ENCODE results near the gene NMRK2.
"Not testable (repeated sequence)": the region's sequence is repeated elsewhere in the genome, so short reads cannot be mapped to it uniquely, and the experiment has no call there.

The NMRK2 gene, protein sequence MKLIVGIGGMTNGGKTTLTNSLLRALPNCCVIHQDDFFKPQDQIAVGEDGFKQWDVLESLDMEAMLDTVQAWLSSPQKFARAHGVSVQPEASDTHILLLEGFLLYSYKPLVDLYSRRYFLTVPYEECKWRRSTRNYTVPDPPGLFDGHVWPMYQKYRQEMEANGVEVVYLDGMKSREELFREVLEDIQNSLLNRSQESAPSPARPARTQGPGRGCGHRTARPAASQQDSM

DNA sequence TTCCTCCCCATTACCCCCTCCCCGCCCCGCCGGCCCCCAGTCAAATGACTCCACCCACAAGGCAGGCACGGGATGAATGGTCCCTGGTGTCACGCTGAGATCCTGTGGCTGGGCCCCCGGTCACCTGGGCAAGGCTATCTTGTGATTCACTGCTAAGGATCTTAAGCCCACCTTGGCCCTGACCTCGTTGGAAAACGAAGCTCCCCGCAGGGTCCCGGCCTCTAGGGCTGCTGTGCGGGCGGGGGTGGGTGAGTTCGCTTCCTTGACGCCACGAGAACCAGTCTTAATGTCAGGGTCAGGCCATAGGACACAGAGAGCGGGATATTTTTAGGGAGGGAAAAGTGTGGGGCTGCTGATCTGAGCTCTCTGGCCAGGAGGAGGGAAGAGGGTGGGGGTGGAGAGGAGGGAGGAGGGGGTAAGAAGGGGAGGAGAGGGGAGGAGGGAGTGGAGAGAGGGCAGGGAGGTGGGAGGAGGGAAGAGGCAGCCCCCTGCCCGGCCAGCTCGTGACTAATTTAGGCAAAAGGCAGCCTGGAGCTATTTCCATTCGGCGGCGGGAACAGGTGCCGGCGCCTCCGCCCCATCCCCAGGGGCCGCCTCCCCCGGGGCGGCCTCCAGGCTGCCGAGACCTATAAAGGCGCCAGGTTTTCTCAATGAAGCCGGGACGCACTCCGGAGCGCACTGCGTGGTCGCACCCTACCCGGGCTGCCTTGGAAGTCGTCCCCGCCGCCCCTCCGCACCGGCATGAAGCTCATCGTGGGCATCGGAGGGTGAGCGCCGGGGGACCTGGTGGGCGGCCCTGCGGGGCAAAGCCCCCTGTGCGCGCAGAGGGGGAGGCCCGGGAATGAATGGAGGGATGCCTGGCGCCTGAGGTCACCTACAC, at the start of gene NMRK2:
Gene NMRK2 (plus strand): TSS at position 139 of the 880 bp plus-strand sequence. CDS start 603 bp downstream, at position 742.
- no peak for ATAC-seq

DNA sequence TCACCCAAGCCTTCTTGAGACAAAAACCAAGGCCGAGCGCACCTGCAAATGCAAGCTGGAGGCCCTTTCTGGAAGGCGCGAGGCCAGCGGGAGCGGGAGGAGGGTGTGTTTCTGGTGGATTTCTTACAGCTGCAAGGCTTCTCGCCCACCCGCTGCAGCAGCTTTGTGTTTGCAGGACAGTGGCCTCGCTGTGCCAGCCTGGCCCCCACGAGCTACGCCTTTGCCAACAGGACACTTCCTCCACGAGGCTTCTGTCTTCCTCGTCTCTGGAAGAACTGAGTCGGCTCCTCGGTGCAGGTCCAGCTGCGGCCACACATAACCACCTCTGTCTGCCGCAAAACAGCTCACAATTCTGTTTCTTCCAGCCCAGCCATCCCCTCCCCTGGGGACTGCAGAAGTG, 42.3 kb upstream of the NMRK2 start:
- no peak for ATAC-seq

DNA sequence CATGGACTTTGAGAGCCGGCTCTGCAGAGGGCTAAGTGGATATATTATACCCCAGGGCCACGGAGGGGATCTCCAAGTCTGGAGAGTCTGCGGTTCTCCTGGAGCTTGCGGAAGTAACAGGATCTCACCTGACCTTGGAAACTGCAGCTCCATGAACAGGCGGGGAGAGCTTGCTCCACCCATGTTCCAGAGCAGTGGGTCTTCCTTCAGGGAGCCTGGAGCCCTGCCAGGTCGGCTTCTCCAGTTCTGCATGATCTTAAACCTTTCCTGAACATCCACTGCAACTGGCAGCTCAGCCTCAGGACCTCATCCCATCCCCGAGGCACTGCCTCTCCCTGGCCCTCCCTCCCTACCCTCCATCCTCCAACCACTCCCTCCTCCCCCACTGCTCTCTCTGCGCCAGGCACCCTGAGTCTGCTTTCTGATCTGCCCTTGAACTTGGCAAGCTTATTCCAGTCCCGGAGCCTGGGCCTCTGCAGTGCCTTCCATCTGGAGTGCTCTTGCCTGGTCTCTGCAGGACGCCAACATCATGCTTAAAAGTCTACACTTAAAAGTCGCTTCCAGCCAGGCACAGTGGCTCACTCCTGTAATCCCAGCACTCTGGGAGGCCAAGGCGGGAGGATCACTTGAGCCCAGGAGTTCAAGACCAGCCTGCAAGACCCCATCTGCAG, 39.2 kb upstream of the NMRK2 start:
- no peak for ATAC-seq

DNA sequence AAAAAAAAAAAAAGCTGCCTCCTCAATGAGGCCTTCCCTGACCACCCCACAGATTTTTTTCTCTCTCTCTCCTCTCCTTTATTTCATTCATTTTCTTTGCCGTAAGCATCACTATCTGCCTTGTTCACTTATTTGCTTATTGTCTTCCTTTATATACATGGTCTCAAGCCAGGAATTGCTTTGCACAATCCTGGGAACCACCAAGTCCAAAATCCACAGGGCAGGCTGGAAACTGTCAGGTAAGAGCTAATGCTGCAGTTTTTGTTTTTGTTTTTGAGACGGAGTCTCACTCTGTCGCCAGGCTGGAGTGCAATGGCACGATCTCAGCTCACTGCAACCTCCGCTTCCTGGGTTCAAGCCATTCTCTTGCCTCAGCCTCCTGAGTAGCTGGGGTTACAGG, 37.9 kb upstream of the NMRK2 start:
- ATAC-seq = not testable (repeated sequence)

DNA sequence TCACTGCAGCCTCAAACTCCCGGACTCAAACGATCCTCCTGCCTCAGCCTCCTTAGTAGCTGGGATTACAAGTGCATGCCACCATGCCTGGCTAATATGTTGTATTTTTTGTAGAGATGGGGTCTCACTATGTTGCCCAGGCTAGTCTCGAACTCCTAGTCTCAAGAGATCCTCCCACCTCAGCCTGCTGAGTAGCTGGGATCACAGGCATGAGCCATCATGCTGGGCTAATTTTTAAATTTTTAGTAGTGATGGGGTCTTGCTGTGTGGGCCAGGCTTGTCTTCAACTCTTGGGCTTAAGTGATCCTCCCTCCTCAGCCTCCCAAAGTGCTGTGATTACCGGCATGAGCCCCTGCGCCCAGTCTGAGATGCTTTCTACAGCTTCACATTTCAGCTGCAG, 37.1 kb upstream of the NMRK2 start:
- no peak for ATAC-seq

DNA sequence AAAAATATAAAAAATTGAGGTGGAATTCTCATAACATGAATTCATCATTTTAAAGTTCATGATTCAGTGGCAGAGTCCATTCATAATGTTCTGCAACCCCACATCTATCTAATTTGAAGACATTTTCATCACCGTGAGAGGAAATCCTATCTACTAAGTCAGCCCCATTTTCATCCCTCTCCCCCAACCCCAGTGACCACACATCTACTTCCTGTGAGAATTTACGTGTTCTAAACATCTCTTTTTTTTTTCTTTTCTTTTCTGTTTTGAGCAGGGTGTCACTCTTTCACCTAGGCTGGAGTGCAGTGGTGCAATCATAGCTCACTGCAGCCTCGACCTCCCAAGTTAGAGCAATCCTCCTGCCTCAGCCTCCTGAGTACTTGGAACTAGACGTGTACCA, 34.9 kb upstream of the NMRK2 start:
- no peak for ATAC-seq

DNA sequence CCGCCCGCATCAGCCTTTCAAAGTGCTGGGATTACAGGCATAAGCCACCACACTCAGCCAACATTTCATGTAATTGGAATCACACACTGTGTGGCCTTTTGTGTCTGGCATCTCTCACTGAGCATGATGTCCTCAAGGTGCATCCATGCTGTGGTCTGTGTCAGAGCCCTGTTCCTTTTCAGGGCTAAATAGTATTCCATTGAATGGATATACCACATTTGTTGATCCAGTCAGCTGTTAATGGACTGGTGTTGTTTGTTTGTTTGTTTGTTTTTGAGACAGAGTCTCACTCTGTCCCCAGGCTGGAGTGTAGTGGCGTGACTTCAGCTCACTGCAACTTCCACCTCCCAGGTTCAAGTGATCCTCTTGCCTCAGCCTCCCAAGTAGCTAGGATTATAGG, 34.4 kb upstream of the NMRK2 start:
- no peak for ATAC-seq

DNA sequence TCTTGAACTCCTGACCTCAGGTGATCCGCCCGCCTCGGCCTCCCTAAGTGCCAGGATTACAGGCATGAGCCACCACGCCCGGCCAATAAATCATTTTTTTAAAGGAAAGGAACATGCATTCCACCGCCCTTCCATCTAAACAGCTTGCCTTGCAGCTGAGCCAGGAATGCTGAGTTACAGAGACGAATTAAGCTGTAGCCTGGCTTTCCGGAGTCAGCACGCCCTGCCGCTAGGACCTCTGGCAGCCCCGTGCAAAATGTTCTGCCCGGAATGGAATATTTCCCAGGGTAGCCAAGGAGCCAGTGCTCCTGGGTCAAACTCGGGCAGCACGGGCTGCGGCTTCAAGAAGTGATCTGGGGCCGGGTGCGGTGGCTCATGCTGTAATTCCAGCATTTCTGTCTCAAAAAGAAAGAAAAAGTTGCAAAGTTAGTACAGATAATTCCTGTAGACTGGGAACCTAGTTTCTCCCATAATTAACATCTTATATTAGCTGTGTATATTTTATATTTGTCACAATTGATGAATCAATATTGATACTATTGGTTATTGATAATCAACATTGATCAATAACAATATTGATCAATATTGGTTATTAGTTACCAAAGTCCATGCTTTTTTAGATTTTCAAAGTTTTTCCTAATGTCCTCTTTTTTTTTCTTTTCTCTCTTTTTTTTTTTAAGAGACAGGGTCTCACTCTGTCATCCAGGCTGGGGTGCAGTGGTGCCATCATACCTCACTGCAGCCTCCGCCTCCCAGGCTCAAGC, 33.2 kb upstream of the NMRK2 start:
- ATAC-seq = no peak

DNA sequence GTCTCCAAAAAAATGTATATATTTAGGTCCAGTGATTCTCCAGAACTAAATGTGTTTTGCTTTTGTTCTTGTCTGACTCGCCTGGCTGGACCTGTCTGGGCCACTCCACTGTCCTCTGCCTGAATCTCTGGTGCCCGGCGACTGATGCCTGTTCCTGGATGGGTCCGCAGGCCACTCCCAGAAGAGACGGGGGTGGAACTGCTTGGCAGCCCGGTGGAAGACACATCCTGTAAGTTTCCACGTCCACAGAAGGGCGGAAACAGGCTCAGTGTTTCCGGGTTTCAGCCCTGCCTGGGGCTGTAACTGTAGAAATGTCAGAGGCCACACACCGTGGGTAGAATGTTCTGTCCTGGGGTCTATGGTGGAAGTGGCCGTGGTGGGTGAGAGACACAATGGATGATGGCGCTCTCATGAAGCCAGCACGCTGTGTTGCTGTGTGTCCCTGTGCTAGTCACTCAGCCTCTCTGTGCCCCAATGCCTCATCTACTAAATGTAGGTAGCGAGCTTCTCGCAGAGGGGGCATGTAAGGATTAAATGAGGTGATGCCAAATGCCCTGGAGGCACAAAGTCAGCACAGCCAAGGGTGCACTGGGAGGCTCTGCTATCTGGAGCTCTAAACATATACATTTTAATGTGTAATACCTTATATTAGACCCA, 30.4 kb upstream of the NMRK2 start:
- no peak for ATAC-seq

DNA sequence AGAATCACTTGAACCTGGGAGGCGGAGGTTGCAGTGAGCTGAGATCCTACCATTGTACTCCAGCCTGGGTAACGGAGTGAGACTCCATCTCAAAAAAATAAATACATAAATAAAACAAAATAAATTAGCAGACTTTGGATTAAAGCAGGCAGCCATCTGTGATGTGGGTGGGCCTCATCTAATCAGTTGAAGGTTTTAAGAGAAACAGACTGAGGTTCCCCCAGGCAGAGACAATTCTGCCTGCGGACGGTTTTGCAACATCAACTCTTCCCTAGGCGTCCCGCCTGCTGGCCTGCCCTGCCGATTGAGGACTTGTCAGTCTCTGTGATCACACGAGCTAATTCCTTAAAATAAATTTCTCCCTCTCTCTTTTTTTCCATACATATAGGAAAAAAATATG, 28.6 kb upstream of the NMRK2 start:
- no peak for ATAC-seq

DNA sequence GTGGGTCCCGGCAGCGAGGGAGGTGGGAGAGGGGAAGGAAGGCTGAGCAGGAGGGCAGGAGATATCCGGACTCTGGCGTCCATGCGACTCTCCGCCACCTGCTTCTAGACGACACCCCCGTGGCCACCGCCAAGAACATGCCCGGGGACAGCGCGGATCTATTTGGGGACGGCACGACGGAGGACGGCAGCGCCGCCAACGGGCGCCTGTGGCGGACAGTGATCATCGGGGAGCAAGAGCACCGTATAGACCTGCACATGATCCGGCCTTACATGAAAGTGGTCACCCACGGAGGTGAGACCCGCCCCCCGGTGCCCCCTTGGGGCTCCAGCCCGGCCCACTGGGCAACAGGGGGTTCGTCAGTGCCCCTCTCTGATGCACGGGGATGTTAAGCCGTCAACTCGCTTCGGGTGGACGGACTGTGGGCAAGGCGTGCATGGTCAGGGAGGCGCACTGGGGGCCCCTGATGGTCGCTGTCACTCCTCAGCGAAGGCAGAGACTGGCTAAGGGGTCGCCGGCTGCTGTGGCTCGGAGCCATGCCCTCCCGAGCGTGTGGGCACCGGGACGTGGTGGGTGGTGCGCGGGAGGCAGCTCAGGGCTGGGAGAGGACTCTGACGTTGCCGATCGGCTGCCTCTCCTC, 25.1 kb upstream of the NMRK2 start:
- ATAC-seq = no peak

DNA sequence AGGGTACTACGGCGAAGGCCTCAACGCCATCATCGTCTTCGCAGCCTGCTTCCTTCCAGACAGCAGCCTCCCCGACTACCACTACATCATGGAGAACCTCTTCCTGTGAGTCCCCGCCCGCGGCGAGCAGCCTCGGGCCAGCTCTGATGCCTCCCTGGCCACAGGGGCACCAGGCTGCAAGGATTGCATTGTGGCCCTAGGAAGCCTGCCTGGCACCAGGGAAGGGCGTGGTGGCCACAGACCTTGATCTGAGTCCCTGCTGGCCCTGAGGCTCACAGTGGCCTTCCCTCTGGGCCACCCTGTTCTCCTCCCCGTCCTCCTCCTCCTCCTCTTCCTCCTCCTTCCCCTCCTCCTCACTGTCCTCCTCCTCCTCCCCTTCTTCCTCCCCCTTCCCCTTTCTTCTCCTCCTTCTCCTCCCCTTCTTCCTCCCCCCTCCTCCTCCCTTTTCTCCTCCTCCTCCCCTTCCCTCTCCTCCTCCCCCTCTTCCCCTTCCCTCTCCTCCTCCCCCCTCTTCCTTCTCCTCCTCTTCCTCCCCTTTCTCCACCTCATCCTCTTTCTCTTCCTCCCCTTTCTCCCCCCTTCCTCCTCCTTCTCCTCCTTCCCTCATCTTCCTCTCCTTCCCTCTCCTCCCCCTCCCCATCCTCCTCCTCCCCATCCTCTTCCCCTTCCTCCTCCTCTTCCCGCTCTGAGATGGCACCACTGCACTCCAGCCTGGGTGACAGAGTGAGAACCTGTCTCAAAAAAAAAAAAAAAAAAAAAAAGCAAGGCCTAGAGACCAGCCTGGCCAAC, 24.4 kb upstream of the NMRK2 start:
- no peak for ATAC-seq

DNA sequence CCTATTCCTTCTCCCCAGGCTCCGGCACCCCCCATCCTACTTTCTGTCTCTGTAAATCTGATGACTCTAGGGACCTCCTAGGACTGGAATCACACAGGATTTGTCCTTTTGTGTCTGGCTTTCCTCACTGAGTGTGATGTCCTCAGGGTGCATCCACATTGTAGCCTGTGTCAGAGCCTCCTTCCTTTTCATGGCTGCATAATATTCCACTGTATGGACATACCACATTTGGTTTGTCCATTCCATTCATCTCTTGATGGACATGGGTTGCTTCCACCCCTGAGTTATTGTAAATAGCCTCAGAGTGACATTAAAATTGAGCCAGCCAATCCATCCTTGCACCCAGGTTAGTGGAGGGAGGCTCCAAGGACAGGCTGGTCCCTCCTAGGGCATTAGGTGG, 22.8 kb upstream of the NMRK2 start:
- ATAC-seq = no peak

DNA sequence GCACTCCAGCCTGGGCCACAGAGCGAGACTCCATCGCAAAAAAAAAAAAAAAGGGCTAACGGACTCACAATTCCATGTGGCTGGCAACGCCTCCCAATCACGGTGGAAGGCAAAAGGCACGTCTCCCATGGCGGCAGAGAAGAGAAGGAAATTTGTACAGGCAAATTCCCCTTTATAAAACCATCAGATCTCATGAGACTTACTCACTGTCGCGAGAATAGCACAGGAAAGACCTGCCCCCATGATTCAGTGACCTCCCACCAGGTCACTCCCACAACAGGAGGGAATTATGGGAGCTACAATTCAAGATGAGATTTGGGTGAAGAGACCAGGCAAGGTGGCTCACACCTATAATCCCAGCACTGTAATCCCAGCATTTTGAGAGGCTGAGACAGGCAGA, 18.7 kb upstream of the NMRK2 start:
- no peak for ATAC-seq

DNA sequence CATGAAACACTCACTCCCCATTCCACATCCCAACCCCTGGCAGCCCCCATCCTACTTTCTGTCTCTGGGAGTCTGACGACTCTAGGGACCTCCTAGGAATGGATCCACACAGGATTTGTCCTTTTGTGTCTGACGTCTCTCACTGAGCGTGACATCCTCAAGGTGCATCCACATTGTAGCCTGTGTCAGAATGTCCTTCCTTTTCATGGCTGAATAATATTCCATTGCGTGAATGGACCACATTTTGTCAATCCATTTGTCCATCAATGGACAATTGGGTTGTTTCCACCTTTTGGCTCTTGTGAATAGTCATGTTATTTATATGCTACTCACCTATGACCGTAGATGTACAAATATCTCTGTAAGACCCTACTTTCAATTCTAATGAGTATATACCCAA, 16.8 kb upstream of the NMRK2 start:
- no peak for ATAC-seq

DNA sequence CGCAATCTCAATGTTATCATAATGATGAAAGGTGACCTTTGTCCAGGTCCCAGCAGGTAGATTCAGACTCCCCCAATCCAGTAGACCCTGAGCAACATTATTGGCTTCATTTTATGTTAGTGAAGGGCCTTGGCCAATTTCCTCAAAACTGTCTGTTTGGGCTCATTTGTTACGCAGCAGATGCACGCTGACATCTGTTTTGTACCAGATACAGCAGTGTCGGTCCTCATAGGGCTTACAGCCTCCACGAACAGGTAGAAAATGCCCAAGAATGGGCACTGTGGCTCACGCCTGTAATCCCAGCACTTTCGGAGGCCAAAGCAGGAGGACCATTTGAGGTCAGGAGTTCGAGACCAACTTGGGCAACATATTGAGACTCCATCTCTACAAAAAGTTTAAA, 13.1 kb upstream of the NMRK2 start:
- ATAC-seq = no peak

DNA sequence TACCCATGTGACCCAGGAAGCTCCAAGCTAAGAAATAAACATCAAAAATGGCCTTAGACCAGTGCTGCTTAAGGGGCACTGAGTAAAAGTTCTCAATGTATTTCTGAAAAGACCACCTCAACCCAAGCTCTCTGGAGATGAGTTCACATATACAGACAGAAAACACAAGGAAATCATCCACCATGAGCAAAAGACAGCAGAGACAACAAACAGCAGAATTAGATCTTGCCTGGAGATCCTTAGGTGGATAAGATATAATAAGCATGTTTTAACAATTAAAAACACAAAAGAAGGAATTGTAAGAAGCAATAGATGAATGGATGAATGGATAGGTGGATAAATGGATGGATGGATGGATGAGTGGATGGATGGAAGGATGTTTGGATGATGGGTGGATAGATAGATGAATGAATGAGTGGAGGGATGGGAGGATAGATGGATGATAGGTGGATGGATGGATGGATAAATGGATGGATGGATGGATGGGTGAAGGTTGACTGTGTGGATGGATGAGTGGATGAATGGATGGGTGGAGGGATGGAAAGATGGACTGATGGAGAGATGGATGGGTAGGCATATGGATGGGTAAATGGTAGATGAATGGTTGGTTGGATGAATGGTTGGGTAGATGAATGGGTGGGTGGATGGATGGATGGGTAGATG, 9.6 kb upstream of the NMRK2 start:
- ATAC-seq = no peak

DNA sequence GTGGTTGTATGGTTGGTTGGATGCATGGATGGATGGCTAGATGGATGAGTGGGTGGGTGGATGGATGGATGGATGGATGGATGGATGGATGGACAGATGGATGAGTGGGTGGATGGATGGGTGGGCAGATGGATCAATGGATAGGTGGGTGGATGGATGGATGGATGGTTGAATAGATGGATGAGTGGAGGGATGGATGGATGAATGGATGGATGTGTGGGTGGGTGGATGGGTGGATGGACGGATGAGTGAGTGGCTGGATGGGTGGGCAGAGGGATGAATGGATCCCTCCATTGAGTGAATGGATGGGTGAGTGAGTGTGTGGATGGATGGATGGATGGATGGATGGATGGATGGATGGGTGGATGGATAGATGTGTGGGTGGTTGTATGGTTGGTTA, 9.0 kb upstream of the NMRK2 start:
- ATAC-seq = no peak

DNA sequence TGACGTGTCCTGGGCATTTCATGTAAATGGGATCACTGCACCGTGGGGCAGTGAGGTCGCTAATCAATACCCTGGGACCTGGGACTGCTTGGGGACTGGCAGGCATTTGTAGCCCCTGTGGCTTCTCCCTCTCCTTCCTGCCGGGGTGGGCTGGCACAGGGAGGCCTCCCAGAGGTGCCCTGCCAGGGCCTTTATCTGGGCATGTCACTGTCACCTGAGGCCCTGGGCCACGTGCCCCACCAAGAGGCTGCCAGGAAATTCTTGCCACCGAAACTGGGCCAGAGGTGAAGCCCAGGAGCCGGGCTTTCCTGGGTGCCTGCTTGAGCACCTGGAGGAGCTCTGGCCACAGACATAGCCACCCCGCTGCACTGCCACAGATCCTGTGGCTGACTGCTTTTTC, 1.8 kb upstream of the NMRK2 start:
- no peak for ATAC-seq

All from activated CD4-positive, CD25-positive, alpha-beta regulatory T cell treated with anti-CD3 and anti-CD28 coated beads, Interleukin-2, amount 50 U/mL, for 24 hours (primary cell).